GM13977 (cell line): ENCODE results near the gene PCDH15.

ENCODE experiments used
- DNase-seq: peaks from one replicate; pipeline ENCODE4 v3.0.0; 2012; ENCODE audit warnings: low spot score
- in situ Hi-C: fragments of 300-500 bp; cut with MboI; formaldehyde crosslinking; loops from one replicate; pipeline ENCODE4 v1.12.0; 2022; ENCODE audit warnings: low sequenced_read_pairs, low pct_unique_long_range_greater_than_20kb, mixed read lengths, inconsistent platforms; ENCODE audit not compliant: unreplicated experiment
- TF ChIP-seq, protein P1 (sequence below): IDR thresholded peaks from 2 replicates; pipeline ENCODE4 v1.5.1; 2012; ENCODE audit warnings: mild to moderate bottlenecking, control low read depth; ENCODE audit not compliant: insufficient read depth; ENCODE audit errors: extremely low read depth, missing control alignments

Gene PCDH15

DNA sequence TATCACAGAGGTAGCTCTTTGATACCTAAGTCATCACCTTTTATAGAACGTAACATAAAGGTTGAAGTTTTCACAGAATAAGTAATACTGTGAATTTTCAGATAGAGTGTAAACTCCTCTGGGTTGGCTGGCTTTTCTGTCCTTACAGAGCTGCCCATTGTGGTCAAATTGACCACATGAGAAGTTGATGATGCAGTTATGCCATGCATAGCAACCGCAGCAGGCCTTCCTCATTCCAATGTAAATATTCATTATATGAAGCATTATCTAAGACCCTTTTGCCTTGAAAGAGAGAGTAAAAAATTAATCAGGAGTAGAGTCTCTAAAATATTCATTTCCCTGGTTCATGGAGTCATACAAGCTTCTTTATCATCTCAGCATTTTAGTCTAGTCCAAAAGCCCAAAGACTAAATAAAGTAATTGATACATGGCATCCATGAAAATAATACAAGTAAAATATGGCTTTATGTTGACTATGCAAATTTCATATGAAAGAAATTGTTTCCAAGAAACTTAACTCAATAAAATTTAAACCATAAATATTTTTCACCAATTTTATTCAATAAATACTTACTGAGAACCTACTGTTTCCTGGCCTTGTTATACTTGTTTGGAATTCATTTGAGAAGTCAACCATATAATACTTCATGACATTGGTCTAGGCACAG, 516.4 kb downstream of the PCDH15 start:
- in situ Hi-C loops = no loop called here
- no peak for DNase-seq
- TF ChIP-seq, protein P1, sequence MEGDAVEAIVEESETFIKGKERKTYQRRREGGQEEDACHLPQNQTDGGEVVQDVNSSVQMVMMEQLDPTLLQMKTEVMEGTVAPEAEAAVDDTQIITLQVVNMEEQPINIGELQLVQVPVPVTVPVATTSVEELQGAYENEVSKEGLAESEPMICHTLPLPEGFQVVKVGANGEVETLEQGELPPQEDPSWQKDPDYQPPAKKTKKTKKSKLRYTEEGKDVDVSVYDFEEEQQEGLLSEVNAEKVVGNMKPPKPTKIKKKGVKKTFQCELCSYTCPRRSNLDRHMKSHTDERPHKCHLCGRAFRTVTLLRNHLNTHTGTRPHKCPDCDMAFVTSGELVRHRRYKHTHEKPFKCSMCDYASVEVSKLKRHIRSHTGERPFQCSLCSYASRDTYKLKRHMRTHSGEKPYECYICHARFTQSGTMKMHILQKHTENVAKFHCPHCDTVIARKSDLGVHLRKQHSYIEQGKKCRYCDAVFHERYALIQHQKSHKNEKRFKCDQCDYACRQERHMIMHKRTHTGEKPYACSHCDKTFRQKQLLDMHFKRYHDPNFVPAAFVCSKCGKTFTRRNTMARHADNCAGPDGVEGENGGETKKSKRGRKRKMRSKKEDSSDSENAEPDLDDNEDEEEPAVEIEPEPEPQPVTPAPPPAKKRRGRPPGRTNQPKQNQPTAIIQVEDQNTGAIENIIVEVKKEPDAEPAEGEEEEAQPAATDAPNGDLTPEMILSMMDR = no peak

DNA sequence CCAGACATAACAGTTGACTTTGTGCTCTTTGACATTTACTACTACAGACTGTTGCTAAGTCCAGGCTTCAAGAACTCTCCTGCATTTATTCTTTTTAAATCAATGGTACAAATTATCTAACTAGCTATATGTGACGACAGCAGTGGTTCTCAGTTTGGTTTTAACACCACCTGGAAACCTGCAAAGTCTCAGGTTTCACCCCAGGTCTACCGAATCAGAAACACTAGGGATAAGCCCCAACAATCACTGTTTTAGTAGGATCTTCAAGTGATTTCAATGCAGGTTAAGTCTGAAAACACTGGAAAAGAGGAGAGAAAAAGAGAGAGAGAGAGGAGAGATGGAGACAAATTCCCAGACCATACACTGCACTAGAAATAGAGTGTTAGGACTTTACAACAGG, 519.0 kb downstream of the PCDH15 start:
- TF ChIP-seq, protein P1 = no peak
- no peak for DNase-seq
- in situ Hi-C loops = no loop called here

- in situ Hi-C loops = no loop called here
- no peak for DNase-seq
- TF ChIP-seq, protein P1 = no peak
Measured at GRCh38 chr10:54266395-54266794, 534.6 kb downstream of the PCDH15 start.

DNA sequence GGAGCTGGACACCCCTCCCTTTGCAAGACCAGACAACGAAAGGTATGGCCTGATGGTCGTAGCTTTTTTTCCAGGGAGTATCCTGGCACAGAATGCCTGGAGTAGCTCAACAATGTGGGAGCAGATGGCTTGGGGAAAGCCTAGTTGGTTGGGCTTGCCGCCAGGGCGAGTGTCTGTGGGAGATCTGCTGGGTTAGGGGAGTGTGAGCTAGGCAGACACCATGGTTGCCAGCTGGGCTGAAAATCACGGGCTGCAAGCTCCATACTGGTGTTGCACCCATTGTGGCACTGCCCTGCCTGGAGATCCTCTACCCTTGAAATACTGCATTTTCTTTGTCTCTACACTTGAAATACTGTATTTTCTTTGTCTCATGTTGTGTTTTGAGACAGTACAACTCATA, 538.3 kb downstream of the PCDH15 start:
- TF ChIP-seq, protein P1 = no peak
- in situ Hi-C loops = no loop called here
- DNase-seq = no peak

- no peak for DNase-seq
- in situ Hi-C loops = no loop called here
- TF ChIP-seq, protein P1 = no peak
Measured at GRCh38 chr10:54259104-54259503, 541.9 kb downstream of the PCDH15 start.

- DNase-seq = no peak
- in situ Hi-C loops = no loop called here
- TF ChIP-seq, protein P1 = no peak
Measured at GRCh38 chr10:54234832-54235231, 566.2 kb downstream of the PCDH15 start.
